ENCODE results near the gene CIC. TPM values are rescaled to one million over a fixed set of nuclear protein-coding genes. Genes with fewer than 3 reads are reported as not detected.

CIC gene
- total RNA-seq, 2 experiments from 2014 or later = 60.7 to 65.6 TPM

GRCh38 chr19:42290523-42291434 lies 21.7 kb downstream of the CIC start:
- H3K27me3 Mint-ChIP-seq = no peaks in the 10 kb centered on the region
- H3K9me3 Mint-ChIP-seq = no peaks in the 10 kb centered on the region
- H3K36me3 Mint-ChIP-seq (ENCODE audit: low read depth) = peaks cover 19% of the 10 kb centered on the region
- ChIA-PET POLR2A (interaction anchor here (1.9 kb wide), 1 partner anchor 180 kb away, joined by 4 read pairs; no protein-coding TSS in a partner anchor), CTCF (interaction anchor here (0.5 to 1.0 kb wide), 4 partner anchors 39 to 57 kb away, joined by 3 read pairs; partner anchors contain the start of gene GSK3A)
- H3K27ac Mint-ChIP-seq = no peak overlapping the region
- H3K4me3 Mint-ChIP-seq = no peak overlapping the region
- intact Hi-C loops (cut with micrococcal nuclease) = no loop called here
- peak; percentile 87 for ATAC-seq
- peak; percentile 63 for TF ChIP-seq CTCF (IDR thresholded peaks at IDR 0.05)
- DNase-seq = peak; percentile 77
- H3K4me1 Mint-ChIP-seq (ENCODE audit: low read depth) = peaks cover 8% of the 10 kb centered on the region

GRCh38 chr19:42291435-42291810 lies 22.4 kb downstream of the CIC start:
- DNase-seq (no peak), ATAC-seq (no peak)
- CTCF ChIA-PET = interaction anchor here (1.0 kb wide), 1 partner anchor 39 kb away, joined by 3 read pairs; no protein-coding TSS in a partner anchor
- Mint-ChIP-seq H3K27me3 (no peaks in the 10 kb centered on the region), H3K27ac (peak overlapping the region; percentile 55), H3K4me3 (no peak overlapping the region), H3K36me3 (ENCODE audit: low read depth) (peaks cover 21% of the 10 kb centered on the region), H3K4me1 (ENCODE audit: low read depth) (peaks cover 6% of the 10 kb centered on the region), H3K9me3 (no peaks in the 10 kb centered on the region)
- POLR2A ChIA-PET = interaction anchor here (1.9 kb wide), 1 partner anchor 180 kb away, joined by 4 read pairs; no protein-coding TSS in a partner anchor
- no peak for TF ChIP-seq CTCF (IDR thresholded peaks at IDR 0.05)
- intact Hi-C loops (cut with micrococcal nuclease) = no loop called here

- Mint-ChIP-seq H3K4me3 (no peak overlapping the region), H3K4me1 (ENCODE audit: low read depth) (peaks cover 6% of the 10 kb centered on the region), H3K9me3 (no peaks in the 10 kb centered on the region), H3K27ac (peak overlapping the region; percentile 55), H3K27me3 (no peaks in the 10 kb centered on the region), H3K36me3 (ENCODE audit: low read depth) (peaks cover 24% of the 10 kb centered on the region)
- intact Hi-C loops (cut with micrococcal nuclease) = no loop called here
- no peak for TF ChIP-seq CTCF (IDR thresholded peaks at IDR 0.05)
- ChIA-PET CTCF (interaction anchor here (1.0 to 1.2 kb wide), 2 partner anchors 24 to 40 kb away, joined by 3 read pairs; no protein-coding TSS in a partner anchor), POLR2A (interaction anchor here (1.9 kb wide), 1 partner anchor 181 kb away, joined by 4 read pairs; no protein-coding TSS in a partner anchor)
- no peak for ATAC-seq
- no peak for DNase-seq
Measured at GRCh38 chr19:42292042-42292960, 23.2 kb downstream of the CIC start.

GRCh38 chr19:42292963-42293362 lies 23.9 kb downstream of the CIC start:
- H3K36me3 Mint-ChIP-seq (ENCODE audit: low read depth) = peaks cover 24% of the 10 kb centered on the region
- no peaks in the 10 kb centered on the region for H3K27me3 Mint-ChIP-seq
- no peak overlapping the region for H3K4me3 Mint-ChIP-seq
- intact Hi-C loops (cut with micrococcal nuclease) = no loop called here
- POLR2A ChIA-PET = interaction anchor here (0.6 to 1.9 kb wide), 2 partner anchors 9 to 182 kb away, joined by 3 to 4 read pairs; partner anchors contain the start of gene PRR19
- ATAC-seq (no peak), DNase-seq (no peak)
- no peak for TF ChIP-seq CTCF (IDR thresholded peaks at IDR 0.05)
- H3K27ac Mint-ChIP-seq = no peak overlapping the region
- CTCF ChIA-PET = interaction anchor here (0.9 to 1.2 kb wide), 2 partner anchors 23 to 194 kb away, joined by 3 read pairs; no protein-coding TSS in a partner anchor
- H3K9me3 Mint-ChIP-seq = no peaks in the 10 kb centered on the region
- H3K4me1 Mint-ChIP-seq (ENCODE audit: low read depth) = peaks cover 6% of the 10 kb centered on the region

Data from activated CD8-positive, alpha-beta T cell treated with anti-CD3 and anti-CD28 coated beads for 36 hours (primary cell).